Fibroblast of gingiva (primary cell): Measurements from ENCODE around the gene PGLYRP2.

ENCODE experiments used
- DNase-seq: peaks from one replicate; pipeline ENCODE4 v3.0.0-alpha.2; 2011; ENCODE audit warnings: low read depth

The PGLYRP2 gene

DNA sequence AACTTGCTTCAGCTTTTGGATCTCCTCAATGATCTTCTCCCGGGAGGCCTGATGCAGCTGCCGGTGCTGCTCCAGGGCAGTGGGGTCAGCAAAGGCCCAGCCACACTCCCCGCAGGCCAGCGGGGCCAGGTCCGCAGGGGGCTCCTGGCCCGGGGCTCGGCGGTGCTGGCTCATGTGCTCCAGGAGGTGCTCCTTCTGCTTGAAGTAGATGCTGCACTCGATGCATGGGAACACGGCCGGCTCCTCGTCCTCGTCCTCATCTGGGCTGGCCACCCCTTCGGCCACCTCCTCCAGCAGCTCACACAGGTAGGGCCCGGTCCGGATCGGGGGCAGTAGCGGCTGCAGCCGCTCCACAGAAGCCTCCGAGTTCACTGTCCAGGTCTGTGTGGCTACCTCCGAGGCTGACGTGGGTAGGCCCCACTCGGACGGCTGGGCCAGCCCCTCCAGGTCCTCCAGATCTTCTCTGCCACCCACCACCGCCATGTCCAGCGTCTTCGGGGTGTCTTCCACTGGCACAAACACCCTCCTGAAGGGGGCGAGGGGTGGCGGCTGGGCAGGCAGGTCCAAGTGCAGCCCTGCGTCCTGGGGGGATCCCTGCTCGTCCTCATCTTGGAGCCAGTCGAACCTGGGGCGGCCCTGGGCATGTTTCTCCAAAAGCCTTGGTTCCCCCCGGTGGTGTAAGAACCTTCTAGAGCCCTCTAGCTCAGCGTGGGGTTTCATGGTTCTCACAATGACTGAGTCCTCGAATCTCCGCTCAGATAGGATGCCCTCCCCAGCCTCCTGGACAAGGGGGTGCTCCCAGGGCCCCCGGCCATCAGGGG is 39.3 kb downstream of the PGLYRP2 start:
- DNase-seq = no peak

DNA sequence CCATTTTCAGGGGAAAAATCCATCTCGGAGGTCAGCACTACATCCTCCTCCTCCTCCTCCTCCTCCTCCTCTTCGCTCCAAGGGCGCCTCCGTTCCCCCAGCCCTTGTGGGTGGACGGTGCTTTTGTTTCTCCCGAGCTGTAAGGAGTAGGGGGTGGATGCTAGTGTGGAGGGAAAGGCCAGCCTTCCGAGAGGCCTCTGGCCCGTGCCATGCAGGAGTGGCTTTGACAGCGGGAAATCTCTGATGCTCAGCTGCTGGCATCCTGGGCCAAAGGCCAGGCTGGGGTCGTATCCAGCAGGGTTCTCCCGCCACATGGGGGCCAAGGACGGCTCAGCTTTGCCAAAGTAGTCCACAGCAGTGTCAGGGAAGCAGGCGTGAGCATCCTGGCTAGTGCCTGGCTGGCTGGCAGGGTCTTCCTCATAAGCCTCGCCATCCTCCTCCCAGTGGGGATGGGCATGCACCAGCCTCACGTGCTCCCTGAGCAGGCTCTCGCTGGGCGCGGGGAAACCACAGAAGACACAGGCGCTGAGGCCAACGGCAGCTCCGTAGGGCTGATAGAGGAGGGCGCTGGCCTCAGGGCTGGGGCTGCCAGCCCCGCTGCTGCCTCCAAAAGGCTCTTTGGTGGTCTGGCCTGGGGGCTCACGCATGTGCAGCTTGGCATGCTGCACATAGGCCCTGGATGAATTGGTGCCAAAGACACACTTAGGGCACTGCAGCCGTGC is 40.1 kb downstream of the PGLYRP2 start:
- DNase-seq = no peak

DNA sequence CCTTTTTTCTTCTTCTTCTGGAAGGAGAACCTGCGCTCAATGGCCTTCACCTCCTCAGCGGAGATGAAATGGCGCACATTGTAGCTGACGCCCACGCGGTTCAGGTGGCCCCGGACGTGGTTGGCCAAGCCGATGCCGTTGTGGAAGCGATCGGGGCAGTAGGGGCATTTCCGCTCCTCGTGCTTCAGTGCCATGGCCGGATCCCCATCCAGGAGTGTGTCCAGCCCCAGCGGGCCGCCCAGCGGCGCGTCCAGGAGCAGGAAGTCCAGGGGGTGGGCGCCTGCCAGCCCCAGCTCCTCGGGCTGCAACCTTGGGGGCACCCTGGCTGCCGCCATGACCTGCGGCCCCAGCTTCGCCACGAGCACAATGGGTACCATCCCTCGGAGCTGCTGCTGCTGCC is 40.7 kb downstream of the PGLYRP2 start:
- DNase-seq = no peak

DNA sequence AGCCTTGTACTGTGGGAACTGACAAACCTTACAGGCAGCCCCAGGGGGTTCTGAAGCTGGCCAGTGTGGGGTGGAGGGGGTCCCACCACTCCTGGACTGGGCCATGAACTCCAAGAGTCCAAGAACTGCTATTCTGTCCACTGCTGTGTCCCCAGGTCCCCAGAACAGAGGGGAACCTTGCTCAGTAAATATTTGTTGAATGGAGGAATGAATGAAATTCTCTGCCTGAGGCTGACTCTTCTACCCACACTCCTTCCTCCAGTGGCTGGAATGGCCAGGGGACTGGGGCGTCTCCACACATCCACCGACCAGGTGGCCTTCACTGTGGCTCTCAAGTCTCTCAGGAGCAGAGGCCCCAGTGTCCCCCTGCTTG is 41.2 kb downstream of the PGLYRP2 start:
- DNase-seq = no peak

DNA sequence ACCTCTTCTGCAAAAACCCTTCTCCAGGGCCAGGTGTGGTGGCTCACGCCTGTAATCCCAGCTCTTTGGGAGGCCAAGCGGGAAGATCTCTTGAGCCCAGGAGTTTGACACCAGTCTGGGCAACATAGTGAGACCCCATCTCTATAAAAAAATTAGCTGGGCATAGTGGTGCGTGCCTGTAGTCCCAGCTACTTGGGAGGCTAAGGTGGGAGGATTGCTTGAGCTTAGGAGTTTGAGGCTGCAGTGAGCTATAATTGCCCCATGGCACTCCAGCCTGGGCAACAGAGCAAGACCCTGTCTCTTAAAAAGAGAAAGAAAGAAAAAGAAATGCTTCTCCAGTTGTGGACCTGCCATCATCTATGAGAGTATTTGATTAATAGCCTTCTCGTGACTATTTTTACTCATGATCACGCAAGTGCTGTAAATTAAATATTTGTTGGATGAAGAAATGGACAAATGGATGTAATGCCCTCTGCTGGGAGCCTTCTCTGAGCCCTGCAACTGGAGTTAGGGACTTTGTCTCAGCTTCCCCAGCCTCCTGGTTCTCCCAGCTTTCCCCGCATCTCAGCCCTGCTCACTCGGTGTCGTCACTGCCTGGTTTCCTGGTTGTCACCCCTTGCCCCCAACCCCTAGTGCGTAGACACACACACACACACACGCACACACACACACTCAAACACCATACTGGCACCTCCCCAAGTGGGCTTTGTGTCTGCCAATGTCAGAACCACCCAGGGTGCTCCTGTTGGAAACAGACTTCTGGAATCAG is 41.8 kb downstream of the PGLYRP2 start:
- peak; percentile 40 for DNase-seq

DNA sequence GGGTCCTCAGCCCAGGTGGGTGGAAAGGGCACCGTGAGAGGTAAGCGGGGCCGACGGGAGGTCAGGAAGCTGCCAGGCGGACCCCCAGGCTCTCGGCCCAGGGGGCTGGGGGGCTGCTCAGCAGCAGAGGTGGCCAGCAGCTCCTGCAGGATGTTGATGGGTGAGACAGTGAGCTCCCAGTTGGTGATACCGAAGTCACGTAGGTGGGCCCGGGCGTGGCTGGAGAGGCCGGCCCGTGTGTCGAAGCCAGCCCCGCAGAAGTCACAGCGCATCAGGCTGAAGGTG is 42.5 kb downstream of the PGLYRP2 start:
- DNase-seq = no peak

DNA sequence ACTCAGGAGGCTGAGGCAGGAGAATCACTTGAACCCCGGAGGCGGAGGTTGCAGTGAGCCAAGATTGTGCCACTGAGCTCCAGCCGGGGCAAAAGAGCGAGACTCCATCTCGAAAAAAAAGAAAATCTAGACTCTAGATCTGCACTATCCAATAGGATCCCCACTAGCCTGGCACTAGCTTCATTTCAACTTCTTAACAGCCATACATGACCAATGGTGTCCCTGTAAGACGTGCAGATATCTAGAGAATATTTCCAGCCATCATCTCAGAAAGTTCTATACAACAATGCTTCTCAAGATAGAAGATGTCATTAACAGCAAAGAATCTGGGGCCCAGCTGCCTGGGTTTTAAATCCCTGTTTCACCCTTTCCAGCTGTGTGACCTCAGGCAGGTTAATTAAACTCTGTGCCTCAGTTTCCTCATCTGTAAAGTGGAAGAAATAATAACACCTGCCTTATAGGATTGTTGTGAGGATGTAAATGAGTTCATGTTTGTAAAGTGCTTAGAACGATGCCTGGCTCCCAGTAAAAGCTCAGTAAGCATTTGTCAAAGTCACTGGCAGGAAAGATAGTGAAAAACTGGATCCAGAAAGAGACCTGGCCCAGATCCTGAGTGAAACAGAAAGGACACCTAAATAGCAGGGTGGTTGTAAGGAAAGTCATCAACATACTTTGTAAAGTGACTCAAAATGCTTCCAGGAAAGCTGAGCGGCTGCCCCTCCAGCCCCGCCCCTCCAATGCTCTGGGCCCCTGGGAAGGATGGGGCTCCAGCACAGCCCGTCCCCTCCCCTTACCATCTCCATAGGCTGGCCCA is 43.1 kb downstream of the PGLYRP2 start:
- DNase-seq = no peak

DNA sequence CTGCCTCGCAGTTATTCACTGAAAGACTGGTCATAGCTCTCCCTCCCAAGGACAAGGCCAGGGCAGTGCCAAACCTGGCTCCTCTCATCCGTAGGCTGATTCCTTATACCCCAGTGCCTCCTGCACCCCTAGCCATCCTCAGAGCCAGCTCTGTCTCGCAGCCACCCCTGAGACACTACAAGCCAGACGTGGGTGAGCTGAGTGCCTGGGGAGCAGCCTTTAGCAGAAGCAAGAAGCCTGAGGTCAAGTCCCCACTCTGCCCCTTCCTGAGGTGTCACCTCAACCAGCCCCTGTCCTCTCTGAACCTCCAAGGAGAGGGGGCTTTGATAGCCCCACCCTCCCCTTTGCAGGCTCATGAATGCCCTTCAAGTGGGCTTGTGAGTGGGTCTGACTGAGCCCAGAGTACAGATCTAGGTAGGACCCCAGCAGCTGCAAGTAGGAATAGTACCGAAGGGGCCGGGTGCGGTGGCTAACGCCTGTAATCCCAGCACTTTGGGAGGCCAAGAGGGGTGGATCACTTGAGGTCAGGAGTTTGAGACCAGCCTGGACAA is 45.7 kb downstream of the PGLYRP2 start:
- DNase-seq = no peak

DNA sequence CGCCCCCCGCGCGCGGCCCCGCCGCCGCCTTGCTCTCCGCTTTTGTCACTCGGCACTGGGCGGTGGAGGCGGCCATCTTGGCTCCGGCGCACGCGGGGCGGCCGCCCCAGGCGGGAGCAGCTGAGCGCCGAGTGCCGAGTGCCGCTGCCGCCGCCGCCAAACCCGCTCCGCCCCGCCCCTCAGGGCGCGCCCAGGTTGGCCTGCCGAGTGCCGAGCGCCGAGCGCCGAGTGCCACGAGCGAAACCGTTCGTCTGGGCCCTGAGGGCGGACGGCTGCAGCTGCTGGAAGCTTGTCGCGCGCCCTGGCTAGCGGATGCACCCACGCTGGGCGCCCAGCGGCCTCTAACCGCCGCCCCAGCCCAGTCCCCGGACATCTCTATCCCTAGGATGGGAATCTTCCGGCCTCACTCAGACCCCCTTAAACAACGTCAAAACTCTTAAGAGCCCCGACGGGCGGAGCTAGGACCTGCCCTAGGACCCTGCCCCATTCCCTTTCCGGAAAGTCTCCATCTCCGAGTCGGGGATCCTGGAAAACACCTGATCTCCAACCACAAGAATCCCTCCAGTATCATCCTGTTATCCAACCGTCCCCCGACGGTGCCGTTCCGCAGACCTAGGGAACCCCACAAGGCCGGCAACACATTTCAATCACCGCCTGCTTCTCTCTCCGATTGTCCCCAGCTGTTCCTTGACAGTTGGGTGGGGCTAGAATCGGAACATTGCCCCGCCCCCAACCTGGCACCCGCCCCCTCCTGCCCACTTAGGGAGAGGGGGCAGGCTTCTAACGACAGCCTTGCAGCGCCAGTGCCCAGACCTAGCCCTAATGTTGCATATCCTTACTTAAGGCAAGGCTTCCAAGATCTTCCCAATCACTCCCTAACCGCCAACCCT is 46.4 kb downstream of the PGLYRP2 start:
- DNase-seq = peak; percentile 92

DNA sequence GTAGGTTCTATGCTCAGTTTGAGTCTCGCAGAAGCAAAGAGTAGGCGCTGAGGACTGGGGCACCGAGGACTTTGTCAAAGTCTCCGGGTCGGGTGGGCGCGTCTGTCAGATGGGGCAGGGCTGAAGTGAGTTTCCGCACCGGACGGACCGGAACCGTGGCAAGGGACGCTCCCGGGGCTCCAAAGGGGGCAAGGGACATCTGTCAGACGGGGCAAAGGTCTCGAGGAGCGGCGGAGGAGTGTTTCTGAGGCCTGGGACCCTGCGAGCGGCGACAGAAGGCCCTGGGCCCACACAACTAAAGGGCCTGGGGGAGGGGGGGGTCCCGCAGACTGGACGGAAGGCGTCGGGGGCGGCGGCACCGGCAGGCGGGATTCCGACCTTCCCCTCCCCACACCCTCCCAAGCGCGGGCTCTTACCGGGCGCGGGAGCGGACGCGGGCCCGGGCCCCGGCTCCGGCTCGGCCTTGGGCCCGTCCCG is 47.2 kb downstream of the PGLYRP2 start:
- no peak for DNase-seq

DNA sequence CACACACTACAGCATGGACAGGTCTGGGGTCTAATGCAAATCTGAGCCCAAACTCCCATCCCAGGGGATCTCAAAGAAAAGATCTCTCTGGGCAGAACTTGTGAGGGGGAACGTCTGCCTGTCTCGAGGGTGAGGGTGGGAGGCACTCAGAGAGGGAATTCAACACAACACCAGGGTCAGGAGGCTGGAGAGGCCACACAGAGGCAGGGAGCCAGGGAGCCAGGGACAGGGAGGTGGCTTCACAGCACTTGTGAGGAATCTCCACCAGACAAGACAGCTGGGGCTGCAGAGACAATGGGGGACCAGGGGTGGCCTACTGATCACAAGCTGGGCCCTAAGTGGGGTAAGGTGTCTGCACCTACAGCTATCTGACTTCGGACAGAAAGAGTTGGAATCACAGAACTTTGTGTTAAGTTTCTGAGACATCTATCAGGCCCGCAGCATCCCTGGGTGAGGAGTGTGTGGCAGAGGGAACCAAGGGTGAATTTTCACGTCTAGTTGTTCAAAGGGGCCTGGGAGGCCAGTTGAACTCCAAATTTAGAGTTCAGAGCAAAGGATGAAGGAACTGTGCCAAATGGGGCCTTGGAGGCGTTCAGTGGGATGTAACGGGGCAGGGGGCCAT is 47.8 kb downstream of the PGLYRP2 start:
- no peak for DNase-seq

DNA sequence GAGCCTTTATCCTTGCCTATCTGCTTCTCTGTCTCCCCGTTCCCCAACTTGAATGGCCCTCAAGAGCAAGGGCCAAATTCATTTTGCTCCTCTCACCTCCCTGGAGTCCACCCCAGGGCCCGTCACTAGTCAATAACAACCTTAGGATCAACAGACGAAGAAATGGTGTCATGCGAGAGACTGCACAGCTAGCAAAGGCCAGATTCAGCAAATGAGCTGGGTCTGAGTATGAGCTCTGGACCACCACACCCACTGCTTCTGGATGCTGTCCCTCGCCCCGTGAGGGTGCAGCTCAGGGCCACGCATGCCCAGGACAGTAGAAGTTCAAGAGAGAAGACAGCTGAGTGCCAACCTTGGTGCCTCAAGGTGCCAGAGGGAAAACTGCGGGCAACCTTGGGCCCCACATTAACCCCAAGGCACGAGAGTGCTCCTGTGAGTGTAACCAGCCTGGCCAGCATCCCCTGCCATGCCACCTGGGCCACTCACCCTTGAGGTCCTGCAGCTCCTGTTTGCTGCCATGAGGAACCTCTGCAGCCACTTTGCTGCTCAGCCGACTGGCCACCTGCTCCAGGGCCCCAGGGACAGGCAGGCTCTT is 48.7 kb downstream of the PGLYRP2 start:
- no peak for DNase-seq

DNA sequence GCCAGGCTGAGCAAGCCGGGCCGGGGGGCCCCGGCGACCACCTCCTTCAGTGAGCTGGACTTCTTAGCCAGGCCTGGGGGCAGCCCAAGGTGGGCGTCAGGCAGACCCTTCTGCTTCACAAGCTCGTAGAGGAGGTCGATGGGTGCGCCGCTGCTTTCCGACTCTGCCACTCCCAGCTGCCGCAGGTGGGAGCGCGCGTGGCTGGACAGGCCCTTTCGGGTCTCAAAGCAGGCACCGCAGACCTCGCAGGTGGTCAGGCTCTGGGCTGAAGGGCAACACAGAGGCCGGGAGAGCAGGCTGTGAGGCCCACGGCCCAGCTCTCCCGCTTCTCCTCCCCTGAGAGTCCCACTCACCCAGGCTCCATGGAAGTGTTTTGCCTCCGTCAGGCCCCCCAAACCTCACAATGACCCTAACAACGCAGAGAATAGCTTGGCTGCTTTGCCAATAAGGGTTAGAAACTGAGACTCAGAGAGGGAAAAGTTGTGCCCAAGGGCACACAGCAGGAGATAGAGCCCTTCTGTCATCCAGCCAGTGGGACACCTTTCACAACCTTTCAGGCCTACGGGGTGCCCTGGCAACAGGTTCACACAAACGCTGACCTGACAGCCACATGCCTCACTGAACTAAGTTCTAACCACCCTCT is 49.4 kb downstream of the PGLYRP2 start:
- no peak for DNase-seq

DNA sequence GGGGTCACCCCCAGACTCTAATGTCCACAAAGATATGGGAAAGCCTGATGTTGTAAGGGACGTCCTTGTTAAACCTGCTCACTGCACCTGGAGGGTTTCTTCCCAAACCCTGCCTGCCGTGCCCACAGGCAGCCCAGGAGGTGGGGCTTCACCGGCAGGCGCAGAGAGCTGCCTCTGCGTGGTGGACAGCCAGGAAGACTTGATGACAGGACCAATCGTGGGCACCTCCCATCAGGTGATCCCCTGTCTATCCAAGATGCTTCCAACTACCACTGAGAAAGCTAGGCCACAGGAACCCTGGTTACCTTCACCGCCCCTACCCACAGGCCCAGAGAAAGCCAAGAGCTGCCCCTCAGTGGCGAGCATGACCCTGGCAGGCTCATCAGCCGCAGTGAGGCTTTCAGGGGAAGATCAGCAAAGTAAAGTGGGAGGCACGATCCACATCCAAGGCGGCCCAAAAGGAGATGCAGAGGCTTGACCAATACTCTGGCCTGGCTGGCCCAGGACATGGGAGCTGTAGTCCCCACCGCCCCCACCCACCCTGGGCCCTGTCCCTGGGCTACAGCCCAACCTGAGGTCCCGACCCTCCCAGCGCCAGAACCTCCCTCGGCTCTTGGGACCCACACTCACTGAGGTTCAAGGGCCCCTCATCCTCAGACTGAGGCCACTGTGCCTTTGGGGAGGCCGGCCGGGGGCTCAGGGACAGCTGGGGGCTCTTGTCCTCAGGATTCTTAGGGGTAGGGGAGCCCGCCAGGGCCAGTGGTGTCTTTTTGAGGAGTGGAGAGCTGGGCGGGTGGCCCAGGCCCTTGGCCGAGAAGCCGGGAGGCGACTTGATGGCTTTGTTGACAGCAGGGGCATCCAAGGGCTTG is 50.1 kb downstream of the PGLYRP2 start:
- no peak for DNase-seq

DNA sequence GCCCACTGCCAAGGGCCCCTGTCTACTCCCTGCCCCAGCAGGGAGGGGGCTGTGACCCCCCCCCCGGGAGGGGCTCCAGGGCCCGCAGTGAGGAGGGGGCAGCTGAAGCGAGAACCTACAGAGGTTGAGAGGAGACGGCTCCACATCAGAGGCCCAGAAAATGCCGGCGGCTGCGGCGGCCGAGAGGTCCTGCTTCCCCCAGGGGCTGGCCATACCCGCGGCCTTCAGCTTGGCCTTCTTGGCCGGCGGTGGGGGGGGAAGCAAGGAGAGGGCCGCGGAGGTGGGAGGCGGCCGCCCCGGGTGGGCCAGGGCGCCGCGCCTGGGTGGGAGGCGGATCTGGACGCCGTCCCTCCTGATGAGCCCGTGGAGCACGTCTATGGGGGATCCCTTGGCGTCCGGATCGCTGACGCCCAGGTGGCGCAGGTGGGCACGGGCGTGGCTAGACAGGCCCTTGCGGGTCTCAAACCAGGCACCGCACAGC is 51.3 kb downstream of the PGLYRP2 start:
- DNase-seq = no peak

DNA sequence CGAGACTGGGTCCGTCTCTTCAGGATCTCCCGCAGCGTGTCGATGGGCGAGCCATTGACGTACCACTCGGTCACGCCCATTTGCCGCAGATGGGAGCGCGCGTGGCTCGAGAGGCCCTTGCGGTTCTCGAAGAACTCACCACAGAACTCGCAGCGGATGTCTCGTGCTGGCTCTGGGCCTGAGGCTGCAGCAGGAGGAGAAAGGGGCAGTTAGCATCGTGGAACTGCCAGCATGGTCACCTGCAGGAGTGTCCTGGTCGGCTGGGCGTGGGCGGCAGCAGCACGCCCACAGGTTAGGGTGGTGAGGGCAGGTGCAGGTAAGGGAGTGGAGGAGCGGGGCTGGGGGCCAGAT is 52.0 kb downstream of the PGLYRP2 start:
- DNase-seq = no peak

DNA sequence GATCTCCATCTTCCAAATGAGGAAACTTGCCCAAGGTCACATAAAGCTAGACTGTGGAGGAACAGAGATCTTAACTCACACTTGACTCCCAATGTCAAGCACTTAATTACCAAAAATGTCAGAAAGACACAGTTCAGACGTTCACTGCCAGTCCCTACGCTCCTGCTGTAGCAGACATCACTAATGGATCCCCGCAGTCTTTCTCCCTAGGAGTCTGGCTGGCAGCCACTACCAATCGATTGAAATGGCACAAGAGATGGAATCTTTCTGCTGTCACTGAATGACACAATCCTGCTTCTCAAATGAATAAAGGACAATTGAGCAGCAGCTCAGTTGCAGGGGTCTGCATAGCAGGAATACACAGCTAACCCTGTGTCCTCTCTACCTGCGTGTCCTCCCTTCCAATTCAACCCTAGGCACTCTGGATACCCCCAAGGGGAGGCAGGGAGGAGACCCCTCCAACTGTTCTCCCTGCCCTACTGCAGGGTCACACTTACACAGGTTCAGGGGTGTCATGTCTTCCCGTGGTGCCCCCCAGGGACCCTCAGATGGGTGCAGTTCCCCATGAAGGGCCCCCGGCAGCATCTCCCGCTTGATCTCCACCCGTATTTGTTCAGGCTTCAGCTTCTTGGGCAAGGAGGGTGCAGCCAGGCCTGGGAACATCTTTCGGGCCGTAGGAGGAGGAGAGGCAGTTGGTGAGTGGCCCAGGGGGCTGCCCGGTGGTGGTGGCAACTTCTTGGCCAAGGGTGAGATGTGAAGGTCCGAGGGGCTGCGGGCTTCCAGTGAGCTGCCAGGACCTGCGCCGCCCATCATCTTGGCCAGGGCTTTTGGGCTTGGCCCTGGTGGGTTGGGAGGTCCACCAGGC is 52.6 kb downstream of the PGLYRP2 start:
- DNase-seq = no peak
